OCI-LY7 (cell line): ENCODE results near the gene ZNF280D. TPM values are rescaled to one million over a fixed set of nuclear protein-coding genes. Genes with fewer than 3 reads are reported as not detected.

Experiments
- BruUV-seq: library from RNA; stranded (reverse); fragments of 400-500 nt; replicated peaks from 2 replicates; lab custom pipeline; 2021; lab: Mats Ljungman, UMichigan
- CTCF ChIA-PET: fragments of 300-600 bp; sonication (Branson Sonifier 250); formaldehyde crosslinking; loops from one replicate; lab custom pipeline; 2022; ENCODE audit warnings: antibody characterized with exemption; ENCODE audit not compliant: unreplicated experiment; lab: Charles Lee
- POLR2A ChIA-PET: fragments of 300-600 bp; sonication (Branson Sonifier 250); formaldehyde crosslinking; loops from one replicate; lab custom pipeline; 2022; ENCODE audit warnings: antibody characterized with exemption; lab: Charles Lee
- DNase-seq: peaks from one replicate; pipeline ENCODE4 v3.0.0-alpha.2; 2015; ENCODE audit warnings: low spot score
- H2AFZ ChIP-seq: fragments of 200-600 bp; sonication (generic), shearing (Covaris generic); 2 replicates; pipeline ENCODE4 v1.6.1; 2014; ENCODE audit warnings: mild to moderate bottlenecking, antibody characterized with exemption, low read length, moderate library complexity
- H3K27ac ChIP-seq: fragments of 200-600 bp; sonication (generic); 2 replicates; pipeline ENCODE4 v1.5.1; 2014; ENCODE audit warnings: mixed run types, low read depth, mild to moderate bottlenecking, moderate library complexity, low read length, inconsistent platforms; ENCODE audit not compliant: poor library complexity, severe bottlenecking
- H3K36me3 ChIP-seq: fragments of 200-600 bp; sonication (generic); 2 replicates; pipeline ENCODE4 v1.6.1; 2014; ENCODE audit warnings: mild to moderate bottlenecking, antibody characterized with exemption, low read length, moderate library complexity, mixed read lengths; ENCODE audit not compliant: insufficient read depth
- H3K4me1 ChIP-seq: fragments of 200-600 bp; sonication (generic); 2 replicates; pipeline ENCODE4 v1.5.1; 2014; ENCODE audit warnings: mild to moderate bottlenecking, low read length; ENCODE audit not compliant: insufficient read depth, poor library complexity, severe bottlenecking
- H3K4me2 ChIP-seq: fragments of 200-600 bp; sonication (generic); 2 replicates; pipeline ENCODE4 v1.6.1; 2014; ENCODE audit warnings: mild to moderate bottlenecking, low read length
- H3K4me3 ChIP-seq: fragments of 200-600 bp; sonication (generic); 2 replicates; pipeline ENCODE4 v1.5.1; 2014; ENCODE audit warnings: mild to moderate bottlenecking, low read depth, low read length; ENCODE audit not compliant: poor library complexity, severe bottlenecking
- H3K79me2 ChIP-seq: fragments of 200-600 bp; sonication (generic); 2 replicates; pipeline ENCODE4 v1.6.1; 2016; ENCODE audit warnings: low read depth, mild to moderate bottlenecking, low read length, moderate library complexity, mixed read lengths; ENCODE audit not compliant: insufficient read depth
- H3K9me2 ChIP-seq: fragments of 200-600 bp; sonication (generic); 2 replicates; pipeline ENCODE4 v1.6.1; 2016; ENCODE audit warnings: mild to moderate bottlenecking, low read length, mixed read lengths; ENCODE audit not compliant: insufficient read depth
- H3K9me3 ChIP-seq: fragments of 200-600 bp; sonication (generic); 2 replicates; pipeline ENCODE4 v1.6.1; 2014; ENCODE audit warnings: mild to moderate bottlenecking, mixed run types, low read length, mixed read lengths
- H4K20me1 ChIP-seq: fragments of 200-600 bp; sonication (generic); 2 replicates; pipeline ENCODE4 v1.6.1; 2014; ENCODE audit warnings: mild to moderate bottlenecking, antibody characterized with exemption, low read length, moderate library complexity, mixed read lengths; ENCODE audit not compliant: insufficient read depth
- EZH2phosphoT487 ChIP-seq: fragments of 200-600 bp; sonication (generic); IDR thresholded peaks from 2 replicates; pipeline ENCODE4 v1.6.1; 2018; ENCODE audit warnings: low read depth, borderline replicate concordance, mild to moderate bottlenecking, mixed run types, antibody characterized with exemption, low read length, moderate library complexity, mixed read lengths
- intact Hi-C: fragments of 100-400 bp; cut with micrococcal nuclease; formaldehyde crosslinking; loops from one replicate; pipeline ENCODE4 v1.10.0; 2022; ENCODE audit not compliant: unreplicated experiment
- total RNA-seq, 2 experiments: library from RNA; depleted of rRNA in 1 of 2; stranded (reverse); fragments of >200 nt in 1 of 2; shearing (Covaris generic) in 1 of 2; gene quantifications; 2 replicates each; pipeline ENCODE4 v1.2.3, GENCODE V29; 2014 to 2022
- TF ChIP-seq, protein P1 (sequence below): fragments of 200-600 bp; sonication (generic); conservative IDR thresholded peaks from 2 replicates; pipeline ENCODE4 v1.5.1; 2014; ENCODE audit warnings: mild to moderate bottlenecking, antibody characterized with exemption, low read length, moderate library complexity, mixed read lengths

The ZNF280D gene
- total RNA-seq, 2 experiments from 2014 or later: 10.7 to 23.4 TPM

DNA sequence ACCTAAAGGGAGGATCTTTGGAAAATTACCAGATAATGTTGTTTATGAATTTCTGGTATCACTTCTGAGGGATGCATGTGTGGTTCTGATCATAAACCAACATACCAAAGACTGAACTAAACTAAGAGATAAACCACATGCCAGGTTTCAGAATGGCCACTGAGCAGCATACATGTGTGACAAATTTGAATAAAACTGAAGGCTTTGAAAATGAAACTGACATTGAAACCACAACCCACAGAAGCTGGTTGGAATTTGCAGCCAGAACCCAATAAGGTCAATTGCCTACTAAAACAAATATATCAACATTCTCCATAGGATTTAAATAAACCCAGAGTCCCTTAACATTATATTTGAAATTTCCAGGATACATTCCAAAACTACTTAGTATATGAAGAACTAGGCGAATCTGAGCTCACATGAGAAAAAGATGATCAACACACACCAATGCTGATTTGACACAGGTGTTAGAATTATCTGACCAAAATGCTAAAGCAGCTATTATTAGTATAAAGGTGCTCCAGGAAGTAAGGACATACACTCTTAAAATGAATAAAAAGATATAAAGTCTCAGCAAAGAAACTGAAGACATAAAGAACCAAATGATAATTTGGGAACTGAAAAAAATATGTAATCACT lies 125.0 kb downstream of the ZNF280D start:
- Histone ChIP-seq H3K4me3 (peak overlapping the region; percentile 62), H4K20me1 (no peaks in the 10 kb centered on the region), H2AFZ (peak overlapping the region; percentile 97; the same call in 1 of the 2 replicates), H3K4me1 (peaks cover 66% of the 10 kb centered on the region), H3K36me3 (peaks cover 29% of the 10 kb centered on the region), H3K9me3 (peaks cover 36% of the 10 kb centered on the region), H3K4me2 (peak overlapping the region; percentile 89), H3K79me2 (no peaks in the 10 kb centered on the region), H3K27ac (peak overlapping the region; percentile 98), H3K9me2 (no peaks in the 10 kb centered on the region)
- ChIA-PET POLR2A (interaction anchor here (0.5 to 3.9 kb wide), 7 partner anchors 13 to 143 kb away, joined by 3 to 38 read pairs (median 4); partner anchors contain the start of gene MNS1), CTCF (interaction anchor here (0.6 to 1.0 kb wide), 3 partner anchors 75 to 109 kb away, joined by 3 to 4 read pairs (median 4); no protein-coding TSS in a partner anchor)
- peak; percentile 87 for DNase-seq
- no peak for TF ChIP-seq EZH2phosphoT487
- TF ChIP-seq, protein P1, sequence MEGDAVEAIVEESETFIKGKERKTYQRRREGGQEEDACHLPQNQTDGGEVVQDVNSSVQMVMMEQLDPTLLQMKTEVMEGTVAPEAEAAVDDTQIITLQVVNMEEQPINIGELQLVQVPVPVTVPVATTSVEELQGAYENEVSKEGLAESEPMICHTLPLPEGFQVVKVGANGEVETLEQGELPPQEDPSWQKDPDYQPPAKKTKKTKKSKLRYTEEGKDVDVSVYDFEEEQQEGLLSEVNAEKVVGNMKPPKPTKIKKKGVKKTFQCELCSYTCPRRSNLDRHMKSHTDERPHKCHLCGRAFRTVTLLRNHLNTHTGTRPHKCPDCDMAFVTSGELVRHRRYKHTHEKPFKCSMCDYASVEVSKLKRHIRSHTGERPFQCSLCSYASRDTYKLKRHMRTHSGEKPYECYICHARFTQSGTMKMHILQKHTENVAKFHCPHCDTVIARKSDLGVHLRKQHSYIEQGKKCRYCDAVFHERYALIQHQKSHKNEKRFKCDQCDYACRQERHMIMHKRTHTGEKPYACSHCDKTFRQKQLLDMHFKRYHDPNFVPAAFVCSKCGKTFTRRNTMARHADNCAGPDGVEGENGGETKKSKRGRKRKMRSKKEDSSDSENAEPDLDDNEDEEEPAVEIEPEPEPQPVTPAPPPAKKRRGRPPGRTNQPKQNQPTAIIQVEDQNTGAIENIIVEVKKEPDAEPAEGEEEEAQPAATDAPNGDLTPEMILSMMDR: no peak
- BruUV-seq: no TSS peak
- intact Hi-C loops: loop anchor here (1.0 to 10.0 kb wide), 6 partner anchors 75 to 361 kb away; partner anchors contain the start of genes TCF12, TEX9 and ZNF280D

DNA sequence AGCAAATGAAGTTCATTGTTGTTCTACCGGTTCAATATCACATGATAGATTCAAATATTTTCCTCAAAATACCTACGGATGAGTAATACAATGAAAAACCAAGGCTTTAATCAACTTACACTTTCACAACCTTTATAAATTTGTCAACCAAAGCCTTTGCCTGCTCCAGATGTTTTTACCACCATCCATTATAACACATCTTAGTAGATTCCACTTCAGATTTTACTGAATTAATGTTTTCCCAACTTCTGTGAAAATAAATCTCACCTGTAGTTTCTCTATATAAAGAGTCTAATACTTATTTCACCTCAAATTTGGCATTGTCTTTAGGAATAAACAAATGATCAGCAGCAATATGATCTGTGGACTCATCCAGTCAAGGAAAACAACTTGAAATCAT lies 131.1 kb downstream of the ZNF280D start:
- no peaks in the 10 kb centered on the region for H3K79me2 ChIP-seq
- H3K36me3 ChIP-seq: peaks cover 45% of the 10 kb centered on the region
- H3K4me1 ChIP-seq: peaks cover 18% of the 10 kb centered on the region
- no peaks in the 10 kb centered on the region for H3K9me2 ChIP-seq
- peak; percentile 50 for DNase-seq
- BruUV-seq: no TSS peak
- intact Hi-C loops: loop anchor here (10.0 kb wide), 1 partner anchor 237 kb away; the partner anchor contains the start of gene TEX9
- H3K4me2 ChIP-seq: no peak overlapping the region
- H4K20me1 ChIP-seq: no peaks in the 10 kb centered on the region
- ChIA-PET CTCF (no interaction called here), POLR2A (interaction anchor here (0.7 to 1.7 kb wide), 2 partner anchors 8 to 69 kb away, joined by 3 to 4 read pairs; no protein-coding TSS in a partner anchor)
- peaks cover 54% of the 10 kb centered on the region for H3K9me3 ChIP-seq
- H3K27ac ChIP-seq: no peak overlapping the region
- H3K4me3 ChIP-seq: no peak overlapping the region
- H2AFZ ChIP-seq: no peak overlapping the region
- TF ChIP-seq EZH2phosphoT487: no peak
- TF ChIP-seq, protein P1: no peak
